HUES6 (cell line): Measurements from ENCODE around the gene NRM.
"Not testable (repeated sequence)": the region's sequence is repeated elsewhere in the genome, so short reads cannot be mapped to it uniquely, and the experiment has no call there.

ENCODE experiments used
- H3K27ac ChIP-seq: 2 replicates; pipeline ENCODE4 v1.7.0; 2013; ENCODE audit warnings: low read depth, mild to moderate bottlenecking, low read length, inconsistent platforms
- H3K27me3 ChIP-seq: 2 replicates; pipeline ENCODE4 v1.6.1; 2013; ENCODE audit warnings: low read length; ENCODE audit not compliant: control insufficient read depth, insufficient read depth
- H3K36me3 ChIP-seq: 2 replicates; pipeline ENCODE4 v1.6.1; 2013; ENCODE audit warnings: low read length; ENCODE audit not compliant: control insufficient read depth, insufficient read depth
- H3K4me1 ChIP-seq: 2 replicates; pipeline ENCODE4 v1.6.1; 2013; ENCODE audit warnings: low read length; ENCODE audit not compliant: control insufficient read depth, insufficient read depth
- H3K4me3 ChIP-seq: 2 replicates; pipeline ENCODE4 v1.5.1; 2013; ENCODE audit warnings: low read depth, low read length
- H3K9ac ChIP-seq: one replicate; pipeline ENCODE4 v1.6.1; 2013; ENCODE audit warnings: mild to moderate bottlenecking, low read length
- H3K9me3 ChIP-seq: 2 replicates; pipeline ENCODE4 v1.6.1; 2013; ENCODE audit warnings: low read depth, low read length; ENCODE audit not compliant: control insufficient read depth, insufficient read depth

The NRM gene

GRCh38 chr6:30724906-30725667 is 34.3 kb upstream of the NRM start:
- no peak overlapping the region for H3K9ac ChIP-seq

GRCh38 chr6:30723843-30724741 is 33.3 kb upstream of the NRM start:
- H3K4me3 ChIP-seq, H3K27ac ChIP-seq, H3K9me3 ChIP-seq, H3K27me3 ChIP-seq, H3K9ac ChIP-seq, H3K4me1 ChIP-seq: not testable (repeated sequence)
- peaks cover 59% of the 10 kb centered on the region for H3K36me3 ChIP-seq

More at GRCh38 chr6:30724906-30725667, 34.3 kb upstream of the NRM start:
- 0 out of 2 replicates have a peak, but pooled peaks cover 3% of the 10 kb centered on the region for H3K4me1 ChIP-seq
- H3K27ac ChIP-seq = no peak overlapping the region
- no peak overlapping the region for H3K4me3 ChIP-seq
- no peaks in the 10 kb centered on the region for H3K9me3 ChIP-seq
- peaks cover 69% of the 10 kb centered on the region for H3K36me3 ChIP-seq
- no peaks in the 10 kb centered on the region for H3K27me3 ChIP-seq

- peak overlapping the region; percentile 99 for H3K4me3 ChIP-seq
- H3K27ac ChIP-seq, H3K9me3 ChIP-seq, H3K27me3 ChIP-seq: not testable (repeated sequence)
- H3K4me1 ChIP-seq = peaks cover 10% of the 10 kb centered on the region
- H3K9ac ChIP-seq = peak overlapping the region; percentile 100
- peaks cover 57% of the 10 kb centered on the region for H3K36me3 ChIP-seq
These were observed 32.5 kb upstream of the NRM start for GRCh38 chr6:30723159-30723842.

- Histone ChIP-seq H3K4me1 (peaks cover 10% of the 10 kb centered on the region), H3K27ac (0 out of 2 replicates have a peak overlapping the region, but pooled peaks have one; percentile 96), H3K4me3 (peak overlapping the region; percentile 99), H3K27me3 (no peaks in the 10 kb centered on the region), H3K9ac (peak overlapping the region; percentile 100), H3K36me3 (peaks cover 50% of the 10 kb centered on the region), H3K9me3 (no peaks in the 10 kb centered on the region)
These were observed 31.7 kb upstream of the NRM start for GRCh38 chr6:30722280-30723112.

GRCh38 chr6:30722025-30722279 is 31.2 kb upstream of the NRM start:
- peak overlapping the region; percentile 99 for H3K4me3 ChIP-seq
- H3K9me3 ChIP-seq, H3K27me3 ChIP-seq: not testable (repeated sequence)
- peak overlapping the region; percentile 100 for H3K9ac ChIP-seq
- H3K36me3 ChIP-seq = peaks cover 46% of the 10 kb centered on the region
- peak overlapping the region; percentile 96 for H3K27ac ChIP-seq
- H3K4me1 ChIP-seq = peaks cover 10% of the 10 kb centered on the region

- Histone ChIP-seq H3K4me3 (peak overlapping the region; percentile 99), H3K4me1 (peaks cover 13% of the 10 kb centered on the region), H3K9ac (peak overlapping the region; percentile 100), H3K36me3 (peaks cover 45% of the 10 kb centered on the region), H3K9me3 (no peaks in the 10 kb centered on the region), H3K27me3 (no peaks in the 10 kb centered on the region), H3K27ac (peak overlapping the region; percentile 99)
These were observed 30.6 kb upstream of the NRM start for GRCh38 chr6:30721198-30722024.

GRCh38 chr6:30720738-30721197 is 30.0 kb upstream of the NRM start:
- peak overlapping the region; percentile 99 for H3K9ac ChIP-seq
- peak overlapping the region; percentile 99 for H3K27ac ChIP-seq
- peak overlapping the region; percentile 99 for H3K4me3 ChIP-seq
- no peaks in the 10 kb centered on the region for H3K27me3 ChIP-seq
- H3K9me3 ChIP-seq = no peaks in the 10 kb centered on the region
- peaks cover 15% of the 10 kb centered on the region for H3K4me1 ChIP-seq
- H3K36me3 ChIP-seq = peaks cover 45% of the 10 kb centered on the region

GRCh38 chr6:30719791-30720737 is 29.3 kb upstream of the NRM start, which contains the start of gene TUBB:
TSS of gene TUBB (plus strand) at chr6:30720352. CDS start at chr6:30720507, 155 bp downstream.
- peaks cover 15% of the 10 kb centered on the region for H3K4me1 ChIP-seq

GRCh38 chr6:30719356-30719755 is 28.6 kb upstream of the NRM start:
- H3K9ac ChIP-seq = peak overlapping the region; percentile 99
- peak overlapping the region; percentile 99 for H3K4me3 ChIP-seq
- H3K27me3 ChIP-seq = no peaks in the 10 kb centered on the region
- peaks cover 15% of the 10 kb centered on the region for H3K4me1 ChIP-seq
- H3K27ac ChIP-seq = peak overlapping the region; percentile 93
- no peaks in the 10 kb centered on the region for H3K9me3 ChIP-seq
- peaks cover 40% of the 10 kb centered on the region for H3K36me3 ChIP-seq

More at GRCh38 chr6:30719791-30720737, 29.3 kb upstream of the NRM start, which contains the start of gene TUBB:
- H3K4me3 ChIP-seq = peak within 1 kb of the TSS; percentile 99
- H3K9me3 ChIP-seq = no peaks in the 10 kb centered on the region
- peak within 1 kb of the TSS; percentile 99 for H3K9ac ChIP-seq
- peak within 1 kb of the TSS; percentile 99 for H3K27ac ChIP-seq
- peaks cover 40% of the 10 kb centered on the region for H3K36me3 ChIP-seq
- H3K27me3 ChIP-seq = no peaks in the 10 kb centered on the region
